Ishikawa (cell line): ENCODE results near the gene TMEM256.

Experiments
- CEBPB ChIP-seq: IDR thresholded peaks from 2 replicates; pipeline ENCODE4 v1.6.1; 2012
- CREB1 ChIP-seq: IDR thresholded peaks from 2 replicates; pipeline ENCODE4 v1.6.1; 2012; ENCODE audit warnings: low read depth
- EGR1 ChIP-seq: IDR thresholded peaks from 2 replicates; pipeline ENCODE4 v1.6.1; 2012
- EP300 ChIP-seq: IDR thresholded peaks from 2 replicates; pipeline ENCODE4 v1.6.1; 2012; ENCODE audit warnings: borderline replicate concordance
- FOXM1 ChIP-seq: IDR thresholded peaks from 2 replicates; pipeline ENCODE4 v1.6.1; 2012; ENCODE audit warnings: low read depth, borderline replicate concordance
- MAX ChIP-seq: IDR thresholded peaks from 2 replicates; pipeline ENCODE4 v1.6.1; 2012
- NFIC ChIP-seq: IDR thresholded peaks from 2 replicates; pipeline ENCODE4 v1.6.1; 2012
- RAD21 ChIP-seq: IDR thresholded peaks from 2 replicates; pipeline ENCODE4 v1.6.1; 2012; ENCODE audit warnings: low read depth
- REST ChIP-seq: IDR thresholded peaks from 2 replicates; pipeline ENCODE4 v1.6.1; 2012; ENCODE audit warnings: low read depth, mild to moderate bottlenecking
- TAF1 ChIP-seq: IDR thresholded peaks from 2 replicates; pipeline ENCODE4 v1.6.1; 2012; ENCODE audit warnings: low read depth, mild to moderate bottlenecking
- TCF12 ChIP-seq: IDR thresholded peaks from 2 replicates; pipeline ENCODE4 v1.6.1; 2012; ENCODE audit warnings: low read depth
- TEAD4 ChIP-seq: IDR thresholded peaks from 2 replicates; pipeline ENCODE4 v1.6.1; 2012
- USF1 ChIP-seq: IDR thresholded peaks from 2 replicates; pipeline ENCODE4 v1.6.1; 2012
- YY1 ChIP-seq: IDR thresholded peaks from 2 replicates; pipeline ENCODE4 v1.6.1; 2012; ENCODE audit warnings: low read depth
- ZBTB7A ChIP-seq: IDR thresholded peaks from 2 replicates; pipeline ENCODE4 v1.6.1; 2012; ENCODE audit warnings: low read depth

The TMEM256 gene

GRCh38 chr17:7406235-7406825, 2.4 kb upstream of the TMEM256 start:
- TF ChIP-seq CEBPB, result no peak

GRCh38 chr17:7405350-7406234, 1.7 kb upstream of the TMEM256 start:
- TF ChIP-seq USF1 (no peak), EP300 (no peak), CREB1 (no peak), NFIC (no peak), RAD21 (no peak)

- TF ChIP-seq TCF12 (no peak; the same call in 1 of the 2 replicates), CEBPB (no peak), FOXM1 (no peak), MAX (no peak), EGR1 (no peak), CREB1 (no peak), REST (no peak)
Measured at GRCh38 chr17:7404737-7405349, 946 bp upstream of the TMEM256 start.

GRCh38 chr17:7403727-7403976, 245 bp downstream of the TMEM256 start:
- TF ChIP-seq NFIC, result no peak
- TF ChIP-seq ZBTB7A, result peak; percentile 82; the same call in 1 of the 2 replicates

GRCh38 chr17:7403043-7403726, 712 bp downstream of the TMEM256 start:
- TF ChIP-seq FOXM1, result no peak
- TF ChIP-seq TEAD4, result no peak
- TF ChIP-seq USF1, result no peak
- no peak for TF ChIP-seq RAD21
- TF ChIP-seq REST, result no peak
- no peak for TF ChIP-seq YY1
- no peak for TF ChIP-seq TAF1
- TF ChIP-seq TCF12, result no peak
- no peak for TF ChIP-seq EP300
- TF ChIP-seq EGR1, result no peak
- no peak for TF ChIP-seq CEBPB
- no peak for TF ChIP-seq CREB1
- no peak for TF ChIP-seq NFIC
- no peak for TF ChIP-seq ZBTB7A
- no peak for TF ChIP-seq MAX

GRCh38 chr17:7398612-7399011, 5.3 kb downstream of the TMEM256 start:
- TF ChIP-seq EP300 (no peak), YY1 (no peak), FOXM1 (no peak), USF1 (no peak), EGR1 (no peak), CEBPB (no peak), NFIC (no peak), MAX (no peak), REST (no peak)
